ENCODE measurements around the gene KRT81.
"Not testable (repeated sequence)": the region's sequence is repeated elsewhere in the genome, so short reads cannot be mapped to it uniquely, and the experiment has no call there.

The KRT81 gene

DNA sequence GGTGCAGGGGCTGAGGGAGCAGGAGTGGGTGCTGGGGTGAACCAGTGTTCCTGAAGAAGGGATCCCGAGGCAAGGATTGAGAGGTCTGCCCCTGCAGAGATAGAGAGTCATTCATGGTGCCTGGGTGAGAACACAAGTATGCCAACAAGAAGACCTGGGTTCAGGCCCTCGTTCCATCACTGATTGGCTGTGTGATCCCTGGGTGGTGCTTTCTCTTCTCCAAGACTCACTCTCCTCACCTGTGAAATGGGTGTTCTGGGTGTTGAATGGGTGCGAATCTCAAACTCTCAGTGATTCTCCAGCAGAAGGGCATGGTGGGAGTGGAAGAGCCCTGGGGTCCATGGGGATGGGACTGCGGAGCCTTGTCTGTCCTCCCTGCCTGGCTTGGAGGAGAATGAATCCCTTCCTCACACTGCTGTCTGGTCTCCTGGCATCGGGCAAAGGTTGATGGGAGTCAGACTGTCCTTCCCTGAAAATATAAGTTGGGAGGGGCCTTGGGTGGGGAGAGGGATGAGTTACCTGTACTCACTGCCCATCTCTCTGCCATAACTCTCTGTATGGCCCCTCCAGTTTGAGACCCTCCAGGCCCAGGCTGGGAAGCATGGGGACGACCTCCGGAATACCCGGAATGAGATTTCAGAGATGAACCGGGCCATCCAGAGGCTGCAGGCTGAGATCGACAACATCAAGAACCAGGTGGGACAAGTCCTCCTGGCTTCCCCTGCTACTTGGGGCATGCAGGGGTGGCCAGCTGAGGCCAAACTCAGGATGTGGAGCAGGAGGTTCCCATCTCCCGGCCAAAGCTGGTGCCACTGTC lies 48.7 kb downstream of the KRT81 start:
- in situ Hi-C loops (cut with HindIII; ENCODE audit: low pct_unique_long_range_greater_than_20kb, low sequenced_read_pairs) = no loop called here
- peak in 1 of 2 experiments; percentile 19 for DNase-seq (ENCODE audit: low read depth in 1 of 2, low spot score in 1 of 2)
- no peak for TF ChIP-seq JUND (IDR thresholded peaks at IDR 0.05; ENCODE audit: low read depth)

- DNase-seq (ENCODE audit: low read depth in 1 of 2, low spot score in 1 of 2) = no peak
- no peak for TF ChIP-seq JUND (IDR thresholded peaks at IDR 0.05; ENCODE audit: low read depth)
- in situ Hi-C loops (cut with HindIII; ENCODE audit: low pct_unique_long_range_greater_than_20kb, low sequenced_read_pairs) = no loop called here
Observed at GRCh38 chr12:52241205-52241842, 50.0 kb downstream of the KRT81 start.

- in situ Hi-C loops (cut with HindIII; ENCODE audit: low pct_unique_long_range_greater_than_20kb, low sequenced_read_pairs); DNase-seq (ENCODE audit: low read depth in 1 of 2, low spot score in 1 of 2): not testable (repeated sequence)
Observed at GRCh38 chr12:52240247-52240646, 51.1 kb downstream of the KRT81 start.

DNA sequence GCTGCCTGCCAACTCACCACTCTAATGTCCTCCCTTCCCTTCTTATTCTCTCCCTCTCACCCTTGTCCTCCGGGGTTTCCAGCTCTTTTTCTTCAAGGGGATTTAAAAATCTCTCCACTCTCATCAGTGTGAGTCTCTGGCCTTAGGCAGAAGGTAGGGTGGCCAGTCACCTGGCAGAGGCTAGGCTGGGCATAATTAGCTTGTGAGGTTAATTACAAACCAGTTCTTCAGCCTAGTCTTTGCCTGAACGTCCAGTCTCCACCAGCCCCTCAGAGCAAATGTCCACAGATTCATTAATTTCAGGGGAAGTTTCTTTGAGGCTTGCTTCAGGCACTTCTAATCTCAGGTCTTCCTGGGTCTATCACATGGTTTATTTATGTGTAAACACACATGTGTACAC lies 51.6 kb downstream of the KRT81 start:
- DNase-seq (ENCODE audit: low read depth in 1 of 2, low spot score in 1 of 2) = no peak
- in situ Hi-C loops (cut with HindIII; ENCODE audit: low pct_unique_long_range_greater_than_20kb, low sequenced_read_pairs) = no loop called here
- TF ChIP-seq JUND (IDR thresholded peaks at IDR 0.05; ENCODE audit: low read depth) = no peak

DNA sequence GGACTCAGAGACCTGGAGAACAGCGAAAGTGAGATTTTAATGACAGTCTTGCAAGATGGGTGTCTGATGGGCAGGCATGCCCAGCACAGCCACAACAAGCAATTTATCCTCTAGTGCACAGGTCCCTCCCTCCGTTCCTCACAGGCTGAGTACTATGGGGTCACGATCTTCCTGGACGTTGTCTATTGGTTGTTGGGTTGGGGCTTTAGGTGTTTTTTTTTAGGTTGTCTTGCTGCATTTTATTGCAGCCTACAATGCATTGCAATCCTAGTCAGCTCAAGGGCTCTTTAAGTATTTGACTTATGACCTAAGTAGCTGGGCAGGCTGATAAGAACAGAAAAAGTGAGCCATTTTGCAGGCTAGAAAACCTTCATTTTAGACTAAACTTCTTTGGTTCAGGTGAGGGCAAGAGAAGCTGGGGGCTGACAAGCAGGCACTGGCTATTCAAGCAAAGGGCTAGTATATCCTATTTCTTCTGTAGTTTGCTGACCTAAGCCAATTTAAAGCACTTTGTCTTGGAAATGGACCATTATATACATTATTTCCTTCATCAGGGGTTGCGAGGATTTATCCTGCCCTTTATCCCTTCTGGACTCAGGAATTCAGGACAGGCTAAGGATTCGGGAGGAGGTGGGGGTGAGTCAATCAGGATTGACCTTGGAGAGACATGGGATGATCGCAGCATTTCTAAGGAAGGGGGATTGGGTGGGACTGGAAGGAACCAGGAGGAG lies 52.3 kb downstream of the KRT81 start:
- peak in 1 of 2 experiments; percentile 1 for DNase-seq (ENCODE audit: low read depth in 1 of 2, low spot score in 1 of 2)
- TF ChIP-seq JUND (IDR thresholded peaks at IDR 0.05; ENCODE audit: low read depth) = no peak
- in situ Hi-C loops (cut with HindIII; ENCODE audit: low pct_unique_long_range_greater_than_20kb, low sequenced_read_pairs) = no loop called here

DNA sequence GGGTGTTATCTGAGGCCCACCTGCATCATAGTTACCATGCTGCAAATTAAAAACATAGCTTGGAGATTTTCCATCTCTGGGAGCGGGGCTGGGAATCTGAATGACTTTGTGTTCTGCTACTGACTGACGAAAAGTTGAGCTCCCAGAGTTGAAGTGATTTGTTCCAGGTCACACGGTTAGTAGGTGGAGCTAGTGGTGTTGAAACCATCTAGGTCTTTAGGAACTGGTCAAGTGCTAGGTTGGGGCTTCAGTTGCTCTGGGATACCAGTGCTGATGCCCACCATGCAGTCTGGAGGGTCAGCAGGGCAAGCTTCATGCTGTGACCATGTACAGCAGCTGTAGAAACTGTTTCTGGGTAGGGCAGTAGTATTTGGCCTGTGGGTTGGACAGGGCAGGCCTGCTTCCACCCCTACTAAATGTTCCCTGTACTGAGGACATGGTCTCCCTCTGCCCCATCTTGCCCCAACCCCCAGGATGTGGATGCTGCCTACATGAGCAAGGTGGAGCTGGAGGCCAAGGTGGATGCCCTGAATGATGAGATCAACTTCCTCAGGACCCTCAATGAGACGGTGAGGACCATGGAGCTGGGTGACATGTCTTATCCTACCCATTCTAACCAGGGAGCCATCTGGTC lies 53.0 kb downstream of the KRT81 start:
- no peak for TF ChIP-seq JUND (IDR thresholded peaks at IDR 0.05; ENCODE audit: low read depth)
- peak in 1 of 2 experiments; percentile 1 for DNase-seq (ENCODE audit: low read depth in 1 of 2, low spot score in 1 of 2)
- in situ Hi-C loops (cut with HindIII; ENCODE audit: low pct_unique_long_range_greater_than_20kb, low sequenced_read_pairs) = no loop called here

DNA sequence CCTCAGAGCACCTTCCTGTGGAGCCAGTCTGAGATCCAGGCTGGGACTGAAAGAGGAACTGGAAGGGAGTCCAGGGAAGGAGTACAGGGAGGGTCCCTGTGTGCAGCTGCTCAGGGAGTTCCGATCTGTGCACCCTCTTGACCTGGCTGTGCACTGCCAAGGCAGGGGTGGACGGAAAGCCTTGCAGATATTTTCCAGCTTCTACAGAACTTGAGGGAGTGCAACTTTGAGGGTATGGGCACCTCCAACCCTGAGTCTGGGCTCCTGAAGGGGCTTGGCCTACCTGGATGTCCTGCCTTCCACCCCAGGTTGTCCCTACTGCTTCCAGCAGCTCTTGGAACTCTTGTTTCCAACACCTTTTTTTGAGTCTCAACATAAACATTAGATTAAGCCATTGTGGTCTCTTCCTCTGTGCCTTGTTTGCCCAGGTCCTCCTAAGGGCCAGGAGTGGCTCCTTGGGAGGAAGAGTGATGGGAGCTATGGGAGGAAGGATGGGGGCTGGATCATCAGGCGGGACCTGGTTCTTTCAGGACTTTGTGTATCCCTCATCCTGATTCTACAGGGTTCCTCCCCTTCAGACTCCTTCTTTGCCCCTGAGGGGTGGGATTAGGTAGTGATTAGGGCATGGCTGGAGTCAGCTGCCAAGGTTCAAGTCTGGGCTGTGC lies 54.8 kb downstream of the KRT81 start:
- in situ Hi-C loops (cut with HindIII; ENCODE audit: low pct_unique_long_range_greater_than_20kb, low sequenced_read_pairs) = no loop called here
- DNase-seq (ENCODE audit: low read depth in 1 of 2, low spot score in 1 of 2) = no peak

More for the DNA sequence above, 54.8 kb downstream of the KRT81 start:
- no peak for TF ChIP-seq JUND (IDR thresholded peaks at IDR 0.05; ENCODE audit: low read depth)

All from T47D (cell line).